ENCODE results near the gene TPT1.

TPT1 gene

DNA sequence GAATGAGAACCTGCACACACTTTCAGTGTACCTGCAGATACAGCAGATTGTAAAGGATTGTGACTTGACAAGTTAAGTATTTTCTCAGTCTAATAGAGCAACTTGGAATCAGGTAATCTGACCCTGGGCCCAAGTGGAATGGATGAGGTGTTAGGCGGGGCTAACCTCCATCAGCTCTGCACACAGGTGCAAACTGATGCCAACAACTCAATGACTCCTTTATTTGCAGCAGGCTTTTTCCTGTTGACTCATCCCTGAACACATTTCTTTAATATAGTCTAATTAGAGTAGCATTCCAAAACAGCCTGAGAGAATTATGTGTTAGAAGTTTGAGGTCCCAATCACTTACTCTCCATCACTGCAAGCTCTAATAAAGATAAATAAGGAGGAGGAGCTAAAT, 48.8 kb downstream of the TPT1 start:
- Histone ChIP-seq H3K9me3 (ENCODE audit: insufficient read depth, low read length) (no peaks in the 10 kb centered on the region), H3K4me3 (ENCODE audit: low read length) (no peak overlapping the region), H4K20me1 (ENCODE audit: insufficient read depth, low read length) (no peaks in the 10 kb centered on the region), H3K36me3 (replicated peaks; ENCODE audit: low read depth, low read length) (peaks cover 5% of the 10 kb centered on the region), H3K9ac (ENCODE audit: low read length) (no peak overlapping the region), H3K27me3 (ENCODE audit: low read depth, low read length) (no peaks in the 10 kb centered on the region), H3K4me1 (ENCODE audit: low read length) (no peaks in the 10 kb centered on the region), H3K79me2 (ENCODE audit: low read length) (no peaks in the 10 kb centered on the region), H2AFZ (ENCODE audit: low read depth, low read length) (no peak overlapping the region), H3K4me2 (ENCODE audit: low read length) (no peak overlapping the region), H3K27ac (ENCODE audit: low read length) (no peak overlapping the region)
- TF ChIP-seq, protein P1, sequence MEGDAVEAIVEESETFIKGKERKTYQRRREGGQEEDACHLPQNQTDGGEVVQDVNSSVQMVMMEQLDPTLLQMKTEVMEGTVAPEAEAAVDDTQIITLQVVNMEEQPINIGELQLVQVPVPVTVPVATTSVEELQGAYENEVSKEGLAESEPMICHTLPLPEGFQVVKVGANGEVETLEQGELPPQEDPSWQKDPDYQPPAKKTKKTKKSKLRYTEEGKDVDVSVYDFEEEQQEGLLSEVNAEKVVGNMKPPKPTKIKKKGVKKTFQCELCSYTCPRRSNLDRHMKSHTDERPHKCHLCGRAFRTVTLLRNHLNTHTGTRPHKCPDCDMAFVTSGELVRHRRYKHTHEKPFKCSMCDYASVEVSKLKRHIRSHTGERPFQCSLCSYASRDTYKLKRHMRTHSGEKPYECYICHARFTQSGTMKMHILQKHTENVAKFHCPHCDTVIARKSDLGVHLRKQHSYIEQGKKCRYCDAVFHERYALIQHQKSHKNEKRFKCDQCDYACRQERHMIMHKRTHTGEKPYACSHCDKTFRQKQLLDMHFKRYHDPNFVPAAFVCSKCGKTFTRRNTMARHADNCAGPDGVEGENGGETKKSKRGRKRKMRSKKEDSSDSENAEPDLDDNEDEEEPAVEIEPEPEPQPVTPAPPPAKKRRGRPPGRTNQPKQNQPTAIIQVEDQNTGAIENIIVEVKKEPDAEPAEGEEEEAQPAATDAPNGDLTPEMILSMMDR (IDR thresholded peaks at IDR 0.05; ENCODE audit: low read depth, low read length) = no peak
- no peak for TF ChIP-seq EZH2phosphoT487 (IDR thresholded peaks at IDR 0.05; ENCODE audit: low read depth)

DNA sequence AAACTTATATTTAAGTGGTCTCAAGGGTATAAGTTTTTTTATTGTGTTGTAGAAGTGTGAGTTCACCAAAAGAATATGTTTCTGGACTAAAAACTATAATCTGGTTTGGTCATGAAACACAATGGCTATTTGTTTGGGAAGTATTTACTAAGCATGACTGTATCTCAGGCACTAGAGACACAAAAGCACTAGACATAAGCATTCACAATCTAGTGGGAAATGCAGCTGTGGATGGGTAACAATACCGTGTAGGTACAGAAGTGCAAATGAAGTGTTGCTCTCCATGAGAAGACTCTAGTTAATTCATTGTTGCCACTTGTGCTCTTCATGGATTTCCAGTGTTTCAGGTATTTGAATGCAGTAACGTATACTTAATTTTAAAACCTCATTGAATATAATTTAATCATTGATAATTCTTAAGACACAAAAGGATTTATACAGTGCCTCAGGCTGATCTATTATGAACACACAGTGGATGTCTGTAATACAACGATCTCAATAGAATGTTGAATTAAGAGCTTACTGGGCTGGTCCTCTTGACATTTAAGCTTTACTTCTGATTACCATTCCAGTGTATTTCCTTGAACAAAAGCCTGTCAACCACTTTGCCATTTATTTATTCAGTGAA, 50.9 kb downstream of the TPT1 start:
- H3K27me3 ChIP-seq (ENCODE audit: low read depth, low read length) = no peaks in the 10 kb centered on the region
- no peaks in the 10 kb centered on the region for H3K79me2 ChIP-seq (ENCODE audit: low read length)
- H4K20me1 ChIP-seq (ENCODE audit: insufficient read depth, low read length) = no peaks in the 10 kb centered on the region
- H3K9ac ChIP-seq (ENCODE audit: low read length) = no peak overlapping the region
- no peak overlapping the region for H3K27ac ChIP-seq (ENCODE audit: low read length)
- no peak overlapping the region for H3K4me3 ChIP-seq (ENCODE audit: low read length)
- H3K4me2 ChIP-seq (ENCODE audit: low read length) = no peak overlapping the region
- H2AFZ ChIP-seq (ENCODE audit: low read depth, low read length) = no peak overlapping the region
- TF ChIP-seq EZH2phosphoT487 (IDR thresholded peaks at IDR 0.05; ENCODE audit: low read depth) = no peak
- TF ChIP-seq, protein P1 (IDR thresholded peaks at IDR 0.05; ENCODE audit: low read depth, low read length) = no peak
- H3K36me3 ChIP-seq (replicated peaks; ENCODE audit: low read depth, low read length) = peaks cover 5% of the 10 kb centered on the region
- H3K9me3 ChIP-seq (ENCODE audit: insufficient read depth, low read length) = no peaks in the 10 kb centered on the region
- H3K4me1 ChIP-seq (ENCODE audit: low read length) = no peaks in the 10 kb centered on the region

Data from OCI-LY3 (cell line).